HepG2 (cell line): ENCODE data around the gene TP53TG5. TPM values are rescaled to one million over a fixed set of nuclear protein-coding genes. Genes with fewer than 3 reads are reported as not detected.

Experiments used
- ATAC-seq: fragments of 200-7000 bp; cut with Tn5 transposase; 3 replicates; pipeline ENCODE4 v1.9.1; 2020; ENCODE audit warnings: mild to moderate bottlenecking, moderate library complexity
- Bru-seq: library from RNA; stranded (reverse); fragments of 400-500 nt; gene quantifications from one replicate; lab custom pipeline; 2021; lab: Mats Ljungman, UMichigan
- BruChase-seq, 2 experiments: library from RNA; stranded (reverse); fragments of 400-500 nt; gene quantifications; one replicate each; lab custom pipeline; 2021; lab: Mats Ljungman, UMichigan
- BruUV-seq: library from RNA; stranded (reverse); fragments of 400-500 nt; replicated peaks from 2 replicates; lab custom pipeline; 2021; lab: Mats Ljungman, UMichigan
- CTCF ChIA-PET: fragments of 300-600 bp; formaldehyde crosslinking; extraction: SDS; loops from one replicate; lab custom pipeline; 2021; ENCODE audit warnings: low total read pairs, inconsistent platforms, low intra/inter-chr PET ratio; lab: Yijun Ruan, JAX
- POLR2A ChIA-PET: fragments of 350-600 bp; sonication (Branson Sonifier 250); formaldehyde crosslinking; loops from one replicate; lab custom pipeline; 2020; ENCODE audit warnings: antibody characterized with exemption, inconsistent platforms; lab: Yijun Ruan, JAX
- DNase-seq: peaks from one replicate; pipeline ENCODE4 v3.0.0-alpha.2; 2015; ENCODE audit warnings: low spot score
- FAIRE-seq: peaks from 3 replicates; lab custom pipeline; 2011; peaks lifted over from hg19 to GRCh38; lab: Jason Lieb, UNC
- H2AFZ ChIP-seq: one replicate; pipeline ENCODE4 v1.6.1; 2011; ENCODE audit warnings: low read length, inconsistent platforms
- H3K27ac ChIP-seq: fragments of 300-600 bp; 3 replicates; pipeline ENCODE4 v1.8.0; 2011; ENCODE audit warnings: mixed run types, mild to moderate bottlenecking, mixed read lengths, low read length, inconsistent platforms; ENCODE audit not compliant: insufficient read depth; ENCODE audit errors: extremely low read length
- H3K27me3 ChIP-seq, 2 experiments: fragments of 200-600 bp in 1 of 2; 2 replicates in 1 of 2; 3 replicates in 1 of 2; pipeline versions ENCODE4 v1.6.0 to v1.8.0; 2011; ENCODE audit warnings: low read length in 2 of 2, mild to moderate bottlenecking in 2 of 2, moderate library complexity in 2 of 2, inconsistent platforms in 1 of 2; ENCODE audit not compliant: insufficient read depth in 2 of 2, control insufficient read depth in 1 of 2
- H3K36me3 ChIP-seq, 2 experiments: fragments of 200-600 bp in 1 of 2; replicated peaks in 1 of 2; 2 replicates in 1 of 2; 3 replicates in 1 of 2; pipeline versions ENCODE4 v1.5.1 to v1.8.0; 2011; ENCODE audit warnings: low read length in 2 of 2, inconsistent platforms in 1 of 2; ENCODE audit not compliant: insufficient read depth in 2 of 2, control insufficient read depth in 1 of 2
- H3K4me1 ChIP-seq: 2 replicates; pipeline ENCODE4 v1.5.1; 2012; ENCODE audit warnings: low read length, inconsistent platforms; ENCODE audit not compliant: insufficient read depth
- H3K4me2 ChIP-seq: 2 replicates; pipeline ENCODE4 v1.6.0; 2011; ENCODE audit warnings: low read depth, low read length, inconsistent platforms
- H3K4me3 ChIP-seq, 3 experiments: fragments of 200-600 bp in 1 of 3; sonication (generic), shearing (Covaris generic) in 1 of 3; replicated peaks in 1 of 3; 2 replicates each; pipeline ENCODE4 v1.5.1; 2011 to 2016; ENCODE audit warnings: low read length in 3 of 3, inconsistent platforms in 2 of 3, low read depth in 2 of 3, mild to moderate bottlenecking in 2 of 3, control low read depth in 1 of 3, mixed read lengths in 1 of 3; ENCODE audit not compliant: insufficient read depth in 1 of 3
- H3K79me2 ChIP-seq: one replicate; pipeline ENCODE4 v1.6.1; 2011; ENCODE audit warnings: low read length, inconsistent platforms; ENCODE audit not compliant: insufficient read depth
- H3K9ac ChIP-seq: 2 replicates; pipeline ENCODE4 v1.6.0; 2011; ENCODE audit warnings: mild to moderate bottlenecking, low read depth, low read length, inconsistent platforms; ENCODE audit not compliant: insufficient read depth
- H3K9me3 ChIP-seq: 2 replicates; pipeline ENCODE4 v1.5.1; 2012; ENCODE audit warnings: mild to moderate bottlenecking, low read length
- H4K20me1 ChIP-seq: 2 replicates; pipeline ENCODE4 v1.6.0; 2011; ENCODE audit warnings: inconsistent platforms, mild to moderate bottlenecking, low read length, moderate library complexity; ENCODE audit not compliant: insufficient read depth
- CREB1 ChIP-seq, 2 experiments: fragments of 450-650 bp in 1 of 2; IDR thresholded peaks; 2 replicates each; pipeline ENCODE4 v1.6.1; 2016 to 2017; ENCODE audit warnings: control low read depth in 1 of 2, mild to moderate bottlenecking in 1 of 2, missing compliant biosample characterization in 1 of 2, missing genetic modification characterization in 1 of 2
- MEF2D ChIP-seq: sonication (generic); formaldehyde crosslinking; IDR thresholded peaks from 2 replicates; pipeline ENCODE4 v1.5.1; 2020; ENCODE audit warnings: mild to moderate bottlenecking, missing genetic modification reagents
- WGBS: methylation state at CpG from one replicate; pipeline ENCODE4 v1.1.6; 2017; ENCODE audit warnings: low lambda C conversion rate; 5-methylcytosine and 5-hydroxymethylcytosine counted together
- in situ Hi-C: cut with HindIII; loops from 2 replicates; pipeline ENCODE4 v1.10.0; 2017; ENCODE audit warnings: low pct_unique_long_range_greater_than_20kb; ENCODE audit not compliant: extremely low pct_ligation_motif_present
- intact Hi-C: fragments of 100-400 bp; cut with micrococcal nuclease; formaldehyde crosslinking; loops from one replicate; pipeline ENCODE4 v1.10.0; 2022; ENCODE audit not compliant: unreplicated experiment
- long read RNA-seq, 2 experiments: library from RNA in 1 of 2; library from polyadenylated mRNA in 1 of 2; stranded (forward) in 1 of 2; unstranded in 1 of 2; transcript quantifications; one replicate each; pipeline ENCODE4 v2.0.0, GENCODE V29; 2019 to 2022
- polyA minus RNA-seq, 3 experiments: library from RNA; depleted of rRNA, polyadenylated mRNA; stranded (reverse); fragments of >200 nt; gene quantifications; 2 replicates each; pipeline ENCODE4 v1.2.3, GENCODE V29; 2011; ENCODE audit warnings: low replicate concordance in 1 of 3
- polyA plus RNA-seq, 8 experiments: library from polyadenylated mRNA; depleted of rRNA in 3 of 8; stranded (reverse) in 7 of 8; unstranded in 1 of 8; fragments of >200 nt; fragmentation: Illumina TruSeq in 4 of 8; extraction: Trizol in 4 of 8; gene quantifications; 2 replicates each; pipeline versions ENCODE4 v1.2.1 to v1.2.3, GENCODE V29; 2011 to 2016; ENCODE audit warnings: low read depth in 4 of 8, missing spikeins in 1 of 8, mixed read lengths in 1 of 8; ENCODE audit not compliant: insufficient read depth in 1 of 8
- total RNA-seq, 5 experiments: library from RNA; depleted of rRNA; stranded (reverse); fragments of >200 nt; fragmentation: Illumina TruSeq; extraction: Trizol; gene quantifications; 2 replicates each; pipeline ENCODE4 v1.2.3, GENCODE V29; 2016; ENCODE audit warnings: low read depth in 1 of 5

Gene TP53TG5
- total RNA-seq (2016; rRNA removed; fragmentation: Illumina TruSeq; extraction: Trizol) (not detected in 2 replicates), polyA plus RNA-seq (2011; rRNA removed) (0.11 TPM in 1 of 2 replicates, not detected in the other), polyA minus RNA-seq (2011; rRNA and poly(A)+ RNA removed; ENCODE audit: low replicate concordance) (not detected in 2 replicates), Bru-seq, nascent RNA (not detected), BruChase-seq, experiment 1, labeled RNA remaining after a 6-hour chase (percentile 12 among the genes with signal in this experiment), BruChase-seq, experiment 2, labeled RNA remaining after a 2-hour chase (not detected)
- total RNA-seq (2016; cell fraction: cytosol; rRNA removed; fragmentation: Illumina TruSeq; extraction: Trizol; ENCODE audit: low read depth), result not detected in 2 replicates
- total RNA-seq (2016; cell fraction: insoluble cytoplasmic fraction; rRNA removed; fragmentation: Illumina TruSeq; extraction: Trizol), result not detected in 2 replicates
- not detected in 2 replicates for total RNA-seq (2016; cell fraction: membrane; rRNA removed; fragmentation: Illumina TruSeq; extraction: Trizol)
- total RNA-seq (2016; cell fraction: nucleus; rRNA removed; fragmentation: Illumina TruSeq; extraction: Trizol), result not detected in 2 replicates
- polyA plus RNA-seq (2011; cell fraction: cytosol; rRNA removed), result not detected in 2 replicates
- not detected in 2 replicates for polyA plus RNA-seq (2011; cell fraction: nucleus; rRNA removed)
- polyA plus RNA-seq (2012), result 0.32 and 0.45 TPM in 2 replicates
- not detected in 2 replicates for polyA plus RNA-seq (2016; cell fraction: cytosol; fragmentation: Illumina TruSeq; extraction: Trizol; ENCODE audit: low read depth)
- polyA plus RNA-seq (2016; cell fraction: insoluble cytoplasmic fraction; fragmentation: Illumina TruSeq; extraction: Trizol; ENCODE audit: low read depth), result not detected in 2 replicates
- not detected in 2 replicates for polyA plus RNA-seq (2016; cell fraction: membrane; fragmentation: Illumina TruSeq; extraction: Trizol; ENCODE audit: low read depth)
- polyA plus RNA-seq (2016; cell fraction: nucleus; fragmentation: Illumina TruSeq; extraction: Trizol; ENCODE audit: insufficient read depth, low read depth), result not detected in 2 replicates
- not detected in 2 replicates for polyA minus RNA-seq (2011; cell fraction: cytosol; rRNA and poly(A)+ RNA removed)
- not detected in 2 replicates for polyA minus RNA-seq (2011; cell fraction: nucleus; rRNA and poly(A)+ RNA removed)
- long read RNA-seq, experiment 1, result 0 reads
- long read RNA-seq, experiment 2, result 0 reads

DNA sequence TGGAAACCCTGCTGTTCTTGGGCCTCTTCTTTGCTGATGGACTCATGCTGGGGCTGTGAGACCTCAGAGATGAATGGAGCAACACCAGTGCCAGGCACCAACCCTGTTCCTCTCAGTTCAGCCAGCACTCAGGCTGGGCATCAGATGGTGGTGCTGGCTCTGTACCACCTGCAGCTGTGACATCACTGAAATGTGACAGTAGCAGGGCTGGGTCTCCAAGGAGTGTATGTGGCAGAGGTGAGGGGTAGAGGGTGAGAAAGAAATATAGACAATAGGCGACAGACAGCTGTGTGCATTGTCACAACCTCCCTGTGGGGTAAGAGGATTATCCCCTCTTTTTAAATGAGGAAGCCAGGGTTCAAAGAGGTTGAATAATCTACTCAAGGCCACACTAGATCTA, at the start of gene TP53TG5:
TSS of gene TP53TG5 (minus strand) at position 135 of the 400 bp plus-strand sequence. CDS start at position 46, 89 bp downstream.
- Histone ChIP-seq H4K20me1 (no peaks in the 10 kb centered on the region), H3K4me3 (no peak within 1 kb of the TSS), H3K4me2 (no peak within 1 kb of the TSS), H3K9me3 (no peaks in the 10 kb centered on the region), H3K27me3 (no peaks in the 10 kb centered on the region), H3K27ac (no peak within 1 kb of the TSS), H2AFZ (no peak within 1 kb of the TSS), H3K4me1 (peaks cover 7% of the 10 kb centered on the region), H3K79me2 (no peaks in the 10 kb centered on the region), H3K36me3 (no peaks in the 10 kb centered on the region; a peak in 1 of 5 replicates), H3K9ac (no peak within 1 kb of the TSS)
- no peak for TF ChIP-seq MEF2D
- peak; percentile 47; the same call in 1 of the 2 replicates for TF ChIP-seq CREB1 (IDR thresholded peaks at IDR 0.05)
- TF ChIP-seq CREB1 (CRISPR knock-in tag; IDR thresholded peaks at IDR 0.05), result no peak
- FAIRE-seq (no peak), ATAC-seq (no peak), DNase-seq (no peak)
- no TSS peak for BruUV-seq
- CTCF ChIA-PET, result no interaction called here
- POLR2A ChIA-PET, result no interaction called here
- intact Hi-C loops, result no loop called here
- in situ Hi-C loops, result no loop called here
- 76% methylated on average over 1 of the region's 1 CpG for WGBS
